Sigmoid colon (tissue), 4 donors: Measurements from ENCODE around the gene PBX2.

Experiments
- CTCF ChIP-seq, 4 experiments: fragments of 450-650 bp in 3 of 4; fragments of 200-600 bp in 1 of 4; IDR thresholded peaks; one replicate each; pipeline ENCODE4 v1.5.1; 2016 to 2019; ENCODE audit warnings: antibody characterized with exemption in 4 of 4, mild to moderate bottlenecking in 3 of 4, moderate library complexity in 2 of 4
- POLR2A ChIP-seq, 2 donors: fragments of 450-650 bp; IDR thresholded peaks; one replicate each; pipeline ENCODE4 v1.6.1; 2016; ENCODE audit warnings: antibody characterized with exemption in 2 of 2, mild to moderate bottlenecking in 2 of 2, moderate library complexity in 2 of 2
- POLR2AphosphoS5 ChIP-seq, 4 donors: sonication (generic); formaldehyde crosslinking; IDR thresholded peaks; one replicate each; pipeline ENCODE4 v1.6.1; 2017; ENCODE audit warnings: antibody characterized with exemption in 4 of 4

GRCh38 chr6:32167761-32168262 is 22.2 kb downstream of the PBX2 start:
- TF ChIP-seq CTCF (IDR thresholded peaks at IDR 0.05) (no peak), POLR2A (IDR thresholded peaks at IDR 0.05) (no peak), POLR2AphosphoS5 (IDR thresholded peaks at IDR 0.05) (no peak)
